HUES64 (cell line): ENCODE results near the gene TSPAN11.

ENCODE experiments used
- H3K27ac ChIP-seq: 2 replicates; pipeline ENCODE4 v1.7.0; 2013; ENCODE audit warnings: low read depth, low read length, inconsistent platforms
- H3K27me3 ChIP-seq: 2 replicates; pipeline ENCODE4 v1.6.1; 2013; ENCODE audit warnings: mild to moderate bottlenecking, low read length; ENCODE audit not compliant: insufficient read depth
- H3K36me3 ChIP-seq: 2 replicates; pipeline ENCODE4 v1.6.1; 2013; ENCODE audit warnings: mild to moderate bottlenecking, low read length; ENCODE audit not compliant: insufficient read depth
- H3K4me1 ChIP-seq: 2 replicates; pipeline ENCODE4 v1.6.1; 2013; ENCODE audit warnings: mild to moderate bottlenecking, low read length, moderate library complexity; ENCODE audit not compliant: insufficient read depth
- H3K4me3 ChIP-seq: 2 replicates; pipeline ENCODE4 v1.5.1; 2013; ENCODE audit warnings: mild to moderate bottlenecking, low read length, moderate library complexity
- H3K9ac ChIP-seq: 2 replicates; pipeline ENCODE4 v1.6.1; 2013; ENCODE audit warnings: mild to moderate bottlenecking, low read depth, low read length
- H3K9me3 ChIP-seq: 2 replicates; pipeline ENCODE4 v1.6.1; 2013; ENCODE audit warnings: low read depth, low read length; ENCODE audit not compliant: insufficient read depth
- WGBS: fragments of 150-250, 120-280 bp; methylation state at CpG from one replicate; pipeline ENCODE4 v1.1.7; 2013; ENCODE audit warnings: missing lambda C conversion rate; 5-methylcytosine and 5-hydroxymethylcytosine counted together

The TSPAN11 gene

DNA sequence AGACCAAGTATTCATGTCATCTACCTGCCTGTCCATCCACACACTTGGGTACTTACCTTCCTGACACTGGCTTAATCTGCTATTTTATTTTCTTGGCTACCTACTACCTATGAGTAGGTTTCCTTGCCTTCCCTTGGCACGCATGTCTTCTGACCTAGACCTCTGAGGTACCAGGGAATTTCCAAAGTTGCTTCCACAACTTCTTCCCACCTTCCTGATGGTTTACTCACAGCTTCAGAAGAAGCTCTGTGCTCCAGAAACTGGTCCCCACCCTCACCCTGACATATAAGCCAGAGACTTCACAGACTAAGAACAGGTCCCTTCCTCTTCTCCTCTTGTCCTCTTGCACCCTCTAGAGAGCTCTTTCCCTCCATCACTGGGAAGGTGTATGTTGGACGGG is 111.4 kb downstream of the TSPAN11 start:
- Histone ChIP-seq H3K4me3 (no peak overlapping the region), H3K9me3 (no peaks in the 10 kb centered on the region), H3K27ac (no peak overlapping the region), H3K27me3 (no peaks in the 10 kb centered on the region), H3K4me1 (no peaks in the 10 kb centered on the region), H3K36me3 (no peaks in the 10 kb centered on the region), H3K9ac (no peak overlapping the region)
- 92% methylated on average over 1 of the region's 2 CpGs for WGBS

DNA sequence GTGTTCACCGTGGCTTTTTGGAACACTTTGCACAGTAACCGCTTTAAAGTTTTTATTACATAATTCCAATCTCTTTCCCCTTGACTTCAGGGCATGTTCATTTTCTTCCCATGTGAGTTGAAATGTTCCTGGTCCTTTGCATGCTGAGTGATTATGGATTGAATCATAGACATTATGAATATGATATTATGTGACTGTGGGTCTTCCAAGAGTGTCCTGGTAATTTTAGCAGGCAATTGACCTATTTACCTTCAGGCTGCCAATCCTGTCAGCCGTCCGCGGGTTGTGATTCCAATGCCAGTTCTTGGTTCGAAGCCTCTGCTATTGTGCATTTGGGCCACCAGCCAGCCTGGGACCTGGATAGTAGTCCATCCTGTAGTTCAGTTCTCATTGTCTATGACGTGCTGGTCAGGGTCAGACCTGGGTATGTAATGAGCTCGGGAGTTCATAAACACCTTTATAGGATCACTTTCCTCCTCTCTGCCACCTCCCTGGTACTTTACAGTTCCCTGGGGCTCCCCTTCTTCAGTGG is 114.6 kb downstream of the TSPAN11 start:
- H3K27me3 ChIP-seq, result no peaks in the 10 kb centered on the region
- H3K4me1 ChIP-seq, result no peaks in the 10 kb centered on the region
- no peak overlapping the region for H3K9ac ChIP-seq
- no peak overlapping the region for H3K27ac ChIP-seq
- no peaks in the 10 kb centered on the region for H3K36me3 ChIP-seq
- H3K4me3 ChIP-seq, result no peak overlapping the region
- H3K9me3 ChIP-seq, result no peaks in the 10 kb centered on the region
- 95% methylated on average over 8 of the region's 8 CpGs for WGBS
